Breast epithelium (tissue), 3 donors: ENCODE data around the gene KIF5A.

Source experiments
- POLR2A ChIP-seq: fragments of 450-650 bp; IDR thresholded peaks from one replicate; pipeline ENCODE4 v1.6.1; 2016; ENCODE audit warnings: antibody characterized with exemption, mild to moderate bottlenecking, moderate library complexity
- TF ChIP-seq, protein P1 (sequence below), 3 donors: fragments of 450-650 bp; IDR thresholded peaks; one replicate each; pipeline ENCODE4 v1.5.1; 2016 to 2017; ENCODE audit warnings: antibody characterized with exemption in 3 of 3, mild to moderate bottlenecking in 3 of 3, moderate library complexity in 3 of 3

DNA sequence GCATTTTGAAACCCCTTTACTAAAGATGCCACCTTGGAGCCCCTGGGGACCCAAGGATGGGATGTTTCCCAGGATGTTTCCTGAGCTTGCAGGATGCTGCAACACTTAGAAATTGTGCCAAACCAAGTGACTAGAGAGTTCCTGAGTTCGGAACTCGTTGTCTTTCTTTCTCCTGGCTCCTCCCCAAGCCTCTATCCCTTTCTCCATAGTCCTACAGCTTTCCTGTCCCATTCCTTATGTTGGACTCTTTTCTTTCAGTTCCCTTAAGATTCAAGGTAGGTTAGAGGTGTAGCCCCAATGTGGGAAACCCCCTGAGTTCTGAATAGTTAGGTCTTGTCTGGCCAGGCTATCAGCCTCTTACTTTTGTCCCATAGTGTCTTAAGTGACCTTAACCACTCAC lies 1.4 kb upstream of the KIF5A start:
- TF ChIP-seq, protein P1, sequence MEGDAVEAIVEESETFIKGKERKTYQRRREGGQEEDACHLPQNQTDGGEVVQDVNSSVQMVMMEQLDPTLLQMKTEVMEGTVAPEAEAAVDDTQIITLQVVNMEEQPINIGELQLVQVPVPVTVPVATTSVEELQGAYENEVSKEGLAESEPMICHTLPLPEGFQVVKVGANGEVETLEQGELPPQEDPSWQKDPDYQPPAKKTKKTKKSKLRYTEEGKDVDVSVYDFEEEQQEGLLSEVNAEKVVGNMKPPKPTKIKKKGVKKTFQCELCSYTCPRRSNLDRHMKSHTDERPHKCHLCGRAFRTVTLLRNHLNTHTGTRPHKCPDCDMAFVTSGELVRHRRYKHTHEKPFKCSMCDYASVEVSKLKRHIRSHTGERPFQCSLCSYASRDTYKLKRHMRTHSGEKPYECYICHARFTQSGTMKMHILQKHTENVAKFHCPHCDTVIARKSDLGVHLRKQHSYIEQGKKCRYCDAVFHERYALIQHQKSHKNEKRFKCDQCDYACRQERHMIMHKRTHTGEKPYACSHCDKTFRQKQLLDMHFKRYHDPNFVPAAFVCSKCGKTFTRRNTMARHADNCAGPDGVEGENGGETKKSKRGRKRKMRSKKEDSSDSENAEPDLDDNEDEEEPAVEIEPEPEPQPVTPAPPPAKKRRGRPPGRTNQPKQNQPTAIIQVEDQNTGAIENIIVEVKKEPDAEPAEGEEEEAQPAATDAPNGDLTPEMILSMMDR (IDR thresholded peaks at IDR 0.05) = no peak
- TF ChIP-seq POLR2A = no peak
